HG02970 (cell line): ENCODE data around the gene HOXB8.

Experiments
- ATAC-seq: cut with Tn5 transposase; IDR thresholded peaks from one replicate; pipeline ENCODE4 v1.9.1; 2021; ENCODE audit warnings: mild to moderate bottlenecking, moderate library complexity, moderate number of reproducible peaks; ENCODE audit not compliant: unreplicated experiment, low FRiP score

The HOXB8 gene

DNA sequence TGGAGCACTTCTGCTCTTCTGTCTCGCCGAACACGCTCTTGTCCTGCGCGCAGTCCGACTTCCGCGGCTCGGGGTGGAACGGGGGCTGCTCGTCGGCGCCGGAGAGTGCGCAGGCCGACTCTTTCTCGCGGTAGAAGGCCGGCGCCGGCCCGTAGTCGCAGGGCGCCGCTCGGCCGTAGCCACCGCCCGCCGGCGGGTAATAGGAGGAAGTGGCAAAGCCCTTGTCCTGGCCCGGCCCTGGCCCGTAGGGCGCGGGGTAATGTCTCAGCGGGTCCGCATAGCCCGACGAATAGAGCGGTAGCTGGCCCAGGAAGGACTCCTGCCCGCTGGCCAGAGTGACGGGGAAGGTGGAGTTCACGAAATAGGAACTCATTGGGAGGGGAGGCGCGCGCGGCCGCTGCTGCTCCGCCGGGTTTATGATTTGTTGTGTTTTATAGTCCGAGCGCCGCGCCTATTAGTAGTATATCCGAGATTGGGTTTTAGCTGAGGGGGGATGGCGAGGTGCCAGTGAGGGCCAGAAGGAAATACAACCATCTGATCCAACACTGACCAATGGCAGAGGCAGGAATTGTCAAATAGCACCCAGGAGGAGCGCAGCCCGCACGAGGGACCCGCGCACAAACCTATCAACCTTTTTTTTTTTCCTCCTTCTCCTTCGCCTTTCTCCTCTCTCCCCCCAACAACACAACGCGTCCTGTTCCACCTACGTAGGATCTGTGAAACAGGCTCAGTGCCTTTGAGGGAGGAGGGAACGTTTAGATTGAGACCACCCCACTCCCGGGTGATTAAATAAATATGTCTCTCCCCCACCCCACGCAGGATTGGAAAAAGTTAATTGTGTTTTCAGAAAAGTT, 17.1 kb downstream of the HOXB8 start:
- ATAC-seq = no peak

DNA sequence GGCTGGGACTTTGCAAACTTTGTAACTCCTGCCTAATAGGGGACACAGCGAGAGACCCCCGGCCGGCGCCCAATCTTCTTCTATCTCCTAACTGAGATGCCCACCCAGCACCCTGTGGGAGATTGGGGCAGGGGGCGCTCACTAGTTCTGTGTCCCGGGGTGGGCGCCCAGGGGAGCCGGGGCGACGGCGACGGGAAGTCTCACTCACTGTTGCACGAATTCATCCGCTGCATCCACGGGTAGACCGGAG, 17.6 kb downstream of the HOXB8 start:
- ATAC-seq = no peak

DNA sequence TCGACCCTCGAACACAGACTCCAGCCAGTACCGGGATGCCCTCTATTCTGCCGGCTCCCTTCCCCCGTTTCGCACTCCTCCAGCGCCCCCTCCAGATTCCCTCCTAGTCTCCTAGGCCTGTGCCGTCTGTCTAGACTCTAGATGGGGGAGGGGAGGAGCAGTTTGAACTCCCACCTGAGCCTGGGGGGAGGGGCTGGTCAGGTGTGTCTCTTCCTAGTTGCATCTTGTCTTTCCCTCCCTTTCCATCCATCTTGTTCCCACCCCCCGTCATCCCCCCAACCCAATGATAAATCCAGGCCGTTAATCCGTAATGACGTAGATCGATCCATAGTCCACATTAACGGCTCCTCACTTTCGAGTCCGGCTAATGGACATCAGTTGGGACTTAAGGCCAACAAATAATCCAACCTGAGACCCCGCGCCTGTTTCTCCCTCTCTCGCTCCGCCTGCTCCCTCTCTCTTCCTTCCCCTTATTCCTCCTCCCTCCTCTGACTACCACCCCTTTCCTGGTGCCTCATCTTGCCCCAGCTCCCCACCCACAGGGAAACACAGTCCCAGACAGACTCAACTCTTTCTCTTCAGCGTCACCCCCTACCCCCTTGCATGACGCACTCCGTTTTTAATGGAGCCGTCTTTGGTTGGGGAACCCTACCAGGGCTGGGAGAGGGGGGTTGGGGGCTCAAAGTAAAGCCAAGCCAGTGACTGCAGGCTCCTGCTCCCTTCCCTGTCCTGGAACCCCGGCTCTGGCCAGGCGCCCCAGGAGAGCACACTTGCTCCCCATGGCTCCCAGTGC, 18.2 kb downstream of the HOXB8 start:
- ATAC-seq = no peak

DNA sequence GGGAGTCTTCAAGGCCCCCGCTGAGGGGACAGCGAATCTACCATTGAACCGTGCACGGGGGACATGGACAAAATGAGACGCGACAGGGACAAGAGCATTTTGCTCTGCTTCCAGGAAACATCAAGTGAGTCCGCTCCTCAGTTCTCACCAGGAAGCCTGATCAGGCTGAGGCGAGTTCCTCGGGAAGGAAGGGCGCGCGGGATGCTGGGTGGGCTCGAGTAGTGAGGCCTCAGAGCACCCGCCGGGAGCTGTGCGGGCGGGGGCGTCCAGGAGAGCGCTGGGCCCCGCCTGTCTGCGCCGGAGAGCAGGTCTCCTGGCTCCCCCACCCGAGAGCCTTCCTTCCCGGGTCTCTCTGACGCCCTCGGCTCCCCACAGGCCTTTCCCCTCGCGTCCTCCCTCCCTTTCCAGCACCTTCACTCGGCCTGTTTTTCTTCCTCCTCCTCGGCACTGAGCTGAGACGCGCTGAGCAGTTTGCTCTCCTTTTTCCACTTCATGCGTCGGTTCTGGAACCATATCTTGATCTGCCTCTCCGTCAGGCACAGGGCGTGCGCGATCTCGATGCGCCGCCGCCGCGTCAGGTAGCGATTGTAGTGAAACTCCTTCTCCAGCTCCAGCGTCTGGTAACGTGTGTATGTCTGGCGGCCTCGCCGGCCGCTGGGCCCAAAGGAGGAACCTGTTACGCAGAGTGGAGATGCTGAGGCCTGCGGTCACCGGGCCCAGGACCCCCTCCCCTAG, 18.9 kb downstream of the HOXB8 start:
- ATAC-seq = no peak

DNA sequence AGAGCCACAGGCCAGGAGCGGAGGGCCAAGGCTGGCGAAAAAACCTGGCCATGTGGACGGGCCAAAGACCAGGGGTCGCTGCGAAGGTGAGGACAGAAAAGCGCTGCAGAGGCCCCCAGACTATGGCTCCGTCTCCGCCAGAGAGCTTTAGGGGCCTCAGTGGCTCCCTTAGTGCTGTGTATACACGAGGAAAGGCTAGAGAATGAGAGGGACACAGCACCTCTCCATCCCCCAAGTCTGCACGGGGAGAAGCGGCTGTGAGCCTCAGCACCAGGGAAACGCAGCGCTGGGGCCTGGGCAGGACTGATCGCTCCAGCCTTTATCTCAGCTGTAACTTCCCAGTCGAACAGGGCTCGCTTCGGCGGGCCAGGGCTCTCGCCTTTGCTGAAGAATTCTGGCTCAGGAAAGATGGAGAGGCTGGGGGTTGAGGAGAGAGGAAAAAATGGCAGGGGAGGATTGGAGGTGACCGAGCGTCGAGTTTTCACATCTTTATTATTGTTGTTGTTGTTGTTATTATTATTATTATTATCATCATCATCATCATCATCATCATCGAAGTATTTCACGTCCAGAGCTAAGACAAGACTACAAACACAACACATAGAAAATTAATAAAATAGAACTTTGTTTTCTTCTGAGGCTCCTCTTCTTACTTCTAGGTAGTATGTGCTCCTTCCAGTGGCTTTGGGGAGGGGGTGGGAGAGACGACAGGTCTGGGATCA, 19.7 kb downstream of the HOXB8 start:
- ATAC-seq = no peak

DNA sequence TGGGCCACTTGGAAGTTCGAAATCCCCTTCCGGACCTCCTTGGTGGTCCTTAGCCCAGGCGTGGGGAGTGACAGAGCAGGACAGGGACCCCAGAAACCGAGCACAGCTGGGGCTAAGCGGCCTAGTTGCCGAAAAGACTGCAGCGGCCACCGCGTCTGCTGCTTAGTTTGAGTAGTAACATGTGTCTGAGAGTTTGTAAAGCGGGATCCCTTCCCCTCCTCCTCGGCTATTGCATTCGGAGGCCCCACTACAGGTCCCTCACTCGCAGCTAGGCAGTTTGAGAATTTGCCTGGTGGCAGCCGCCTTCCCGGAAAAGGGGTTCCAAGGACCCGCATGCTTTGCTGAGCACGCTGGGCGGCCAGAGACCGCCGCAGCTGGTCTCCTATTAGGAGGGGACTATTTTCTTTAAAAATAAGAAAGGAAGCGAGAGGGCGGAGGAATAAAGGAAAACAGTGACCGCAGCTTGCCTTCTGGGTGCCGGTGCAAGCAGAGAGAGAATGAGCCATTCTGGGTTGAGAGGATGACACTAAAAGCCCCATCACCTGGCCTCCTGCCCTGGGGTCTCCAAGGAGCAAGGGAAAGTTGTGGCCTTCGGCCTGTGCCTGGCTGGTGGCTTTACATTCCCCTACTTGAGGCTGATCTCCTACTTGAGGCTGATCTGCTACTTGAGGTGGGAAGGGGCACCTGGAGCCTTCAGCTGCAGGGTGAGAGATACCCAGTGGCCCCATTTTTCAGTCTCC, 20.4 kb downstream of the HOXB8 start:
- ATAC-seq = no peak

DNA sequence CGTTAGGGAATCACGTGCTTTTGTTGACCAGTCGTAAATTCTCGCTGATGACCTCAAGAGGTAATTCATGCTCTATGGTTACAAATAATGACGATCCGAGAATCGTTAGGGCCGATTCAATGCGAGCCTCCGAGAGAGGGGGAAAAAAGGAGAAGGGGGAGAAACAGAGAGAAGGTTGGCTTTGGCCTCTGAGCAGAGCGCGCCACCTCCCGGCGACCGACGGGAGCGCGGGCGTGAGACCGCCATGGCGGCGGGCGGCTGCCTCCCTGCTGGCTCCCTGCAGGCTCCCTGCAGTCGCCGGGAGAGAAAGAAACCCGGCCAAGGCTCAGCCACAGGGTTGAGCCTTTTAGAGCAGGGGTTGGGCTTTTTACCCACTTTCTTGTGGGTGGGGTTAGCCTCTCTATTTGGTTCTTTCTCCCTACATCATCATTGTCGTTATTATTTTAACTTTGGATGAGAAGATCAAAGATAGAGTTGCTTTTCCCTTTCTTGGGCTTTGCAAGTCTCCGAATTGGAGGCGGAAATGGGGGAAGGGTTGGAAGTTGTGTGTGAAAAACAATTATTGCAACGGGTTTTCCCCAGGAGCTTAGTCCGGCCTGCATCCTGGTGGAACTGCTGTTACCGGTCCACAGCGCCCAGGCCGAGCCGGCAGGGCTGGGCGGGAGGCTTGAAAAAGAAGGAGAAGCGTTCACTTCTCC, 21.1 kb downstream of the HOXB8 start:
- no peak for ATAC-seq

DNA sequence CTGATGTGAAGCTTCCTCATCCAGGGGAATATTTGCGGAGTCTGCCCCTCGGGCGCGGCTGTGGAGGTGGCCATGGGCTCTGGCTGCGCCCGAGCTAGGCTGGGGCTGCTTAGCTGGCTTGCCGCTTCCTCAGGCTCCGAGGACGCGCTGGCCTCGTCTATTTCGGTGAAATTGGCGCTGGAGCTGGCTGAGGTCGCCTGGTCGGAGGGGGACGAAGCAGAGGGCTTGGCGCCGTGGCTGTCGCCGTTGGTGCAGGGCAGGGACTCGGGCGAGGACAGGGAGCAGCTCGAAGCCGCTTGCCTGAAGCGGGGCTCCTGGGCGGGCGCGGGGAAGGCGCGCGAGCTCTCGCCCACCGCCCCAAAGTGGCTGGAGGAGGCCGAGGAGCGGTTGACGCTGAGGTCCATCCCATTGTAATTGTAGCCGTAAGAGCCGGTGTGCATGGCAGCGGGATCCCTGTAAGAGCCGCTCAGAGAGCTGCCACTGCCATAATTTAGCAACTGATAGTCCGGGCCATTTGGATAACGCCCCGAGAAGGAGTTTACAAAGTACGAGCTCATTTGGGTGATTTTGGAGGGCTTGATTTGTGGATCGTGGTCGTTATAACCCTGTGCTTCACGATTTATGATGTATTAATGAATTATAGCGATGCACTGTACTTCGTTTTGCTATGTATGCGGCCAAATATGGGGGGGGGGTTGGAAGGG, 21.8 kb downstream of the HOXB8 start, which contains the start of gene HOXB5:
Gene HOXB5, minus strand, starts transcription at position 654 of the 704 bp plus-strand sequence. Its CDS starts 97 bp downstream, at position 557.
- ATAC-seq = no peak

DNA sequence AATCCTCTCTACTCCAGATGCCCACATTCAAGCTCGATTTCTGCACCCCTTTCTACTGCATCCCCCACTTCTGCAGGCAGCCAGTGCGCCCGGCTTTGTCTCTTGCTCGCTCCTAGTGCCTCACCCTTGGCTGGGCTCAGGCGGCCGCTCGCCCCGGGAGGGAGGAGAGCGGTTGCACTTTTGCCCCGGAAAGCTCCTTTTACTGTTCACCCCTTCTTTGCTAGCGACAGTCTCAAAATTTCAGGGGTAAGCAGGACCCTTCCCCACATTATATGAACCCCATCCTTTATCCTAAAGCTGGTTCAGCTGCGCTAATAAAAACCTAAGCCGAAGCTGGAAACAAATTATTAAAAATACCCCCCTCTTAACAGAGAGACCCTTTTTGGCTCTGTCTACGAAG, 22.5 kb downstream of the HOXB8 start:
- ATAC-seq = no peak

DNA sequence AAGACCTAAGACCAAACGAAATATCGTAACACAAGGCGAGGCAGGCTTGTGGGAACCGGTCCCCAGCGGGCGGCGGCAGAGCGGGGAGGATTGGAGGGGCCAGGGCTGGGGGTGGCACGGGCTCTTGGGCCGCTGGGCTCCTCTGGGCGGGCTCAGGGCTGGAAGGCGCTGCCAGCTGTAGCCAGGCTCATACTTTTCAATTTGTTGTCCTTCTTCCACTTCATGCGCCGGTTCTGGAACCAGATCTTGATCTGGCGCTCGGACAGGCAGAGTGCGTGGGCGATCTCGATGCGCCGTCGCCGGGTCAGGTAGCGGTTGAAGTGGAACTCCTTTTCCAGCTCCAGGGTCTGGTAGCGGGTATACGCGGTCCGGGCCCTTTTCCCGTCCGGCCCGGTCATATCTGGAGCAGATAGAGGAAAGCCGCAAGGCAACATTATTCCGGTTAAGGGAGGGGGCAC, 23.0 kb downstream of the HOXB8 start:
- no peak for ATAC-seq

DNA sequence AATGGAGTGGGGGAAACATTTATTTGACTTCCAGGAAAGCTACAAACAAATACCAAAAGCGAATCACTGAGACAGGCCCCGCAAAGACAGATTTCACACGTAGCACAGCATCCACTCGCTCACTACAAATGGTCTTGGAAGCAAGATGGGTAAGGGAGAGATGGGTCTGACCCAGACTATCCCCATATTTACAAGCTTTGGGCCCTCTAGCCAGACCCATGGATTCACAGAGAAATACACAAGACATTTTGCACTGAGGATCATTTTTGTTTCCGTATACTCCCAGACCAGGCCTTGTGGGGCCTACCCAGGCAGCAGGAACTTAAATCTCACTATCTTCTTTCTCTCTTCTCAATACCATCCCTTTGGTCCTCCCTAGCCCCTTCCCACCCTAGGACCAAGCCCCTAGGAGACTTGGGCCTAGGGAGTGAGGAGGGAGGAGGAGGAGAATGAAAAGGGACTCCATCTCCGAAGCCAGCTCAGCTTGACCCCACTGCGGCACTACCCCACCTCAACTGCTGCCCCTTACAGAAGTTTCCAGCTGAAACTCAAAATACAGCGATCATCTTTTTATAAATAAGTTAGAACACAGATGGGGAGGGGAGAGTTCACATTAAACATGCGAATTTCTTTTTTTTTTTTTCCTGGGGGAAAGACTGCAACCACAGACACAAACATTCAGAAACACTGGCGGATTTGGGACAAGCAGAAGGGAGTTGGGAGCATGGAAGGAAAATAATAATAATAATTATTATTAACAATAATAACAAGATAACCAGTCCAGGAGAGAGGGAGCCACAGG, 23.6 kb downstream of the HOXB8 start:
- ATAC-seq = no peak

DNA sequence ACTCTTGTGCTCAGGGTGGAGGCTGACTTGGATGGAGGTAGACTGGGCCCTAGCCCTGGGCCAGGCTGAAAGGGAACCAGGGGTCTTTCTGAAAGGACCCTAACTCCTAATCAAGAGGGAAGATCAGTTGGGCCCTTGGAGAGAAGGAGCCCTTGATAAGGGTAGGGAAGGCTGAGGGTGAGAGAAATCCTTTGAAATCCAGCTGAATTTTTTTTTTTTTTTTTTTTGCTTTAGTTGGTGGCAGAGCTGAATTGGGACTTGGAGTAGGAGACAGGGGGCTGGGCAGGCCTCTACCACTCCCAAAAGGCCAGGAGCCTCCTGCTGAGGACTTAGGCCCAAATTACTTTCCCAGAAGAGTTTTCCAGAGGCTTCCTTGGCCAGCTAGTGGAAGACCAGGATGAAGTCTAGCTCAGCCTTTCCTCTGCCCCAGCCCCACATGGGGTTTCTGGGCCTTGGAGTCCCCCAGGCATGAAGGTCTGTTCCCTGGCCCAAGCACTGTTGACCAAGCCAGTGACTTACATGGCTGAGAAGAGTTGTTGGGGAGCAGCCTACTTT, 24.4 kb downstream of the HOXB8 start:
- no peak for ATAC-seq

DNA sequence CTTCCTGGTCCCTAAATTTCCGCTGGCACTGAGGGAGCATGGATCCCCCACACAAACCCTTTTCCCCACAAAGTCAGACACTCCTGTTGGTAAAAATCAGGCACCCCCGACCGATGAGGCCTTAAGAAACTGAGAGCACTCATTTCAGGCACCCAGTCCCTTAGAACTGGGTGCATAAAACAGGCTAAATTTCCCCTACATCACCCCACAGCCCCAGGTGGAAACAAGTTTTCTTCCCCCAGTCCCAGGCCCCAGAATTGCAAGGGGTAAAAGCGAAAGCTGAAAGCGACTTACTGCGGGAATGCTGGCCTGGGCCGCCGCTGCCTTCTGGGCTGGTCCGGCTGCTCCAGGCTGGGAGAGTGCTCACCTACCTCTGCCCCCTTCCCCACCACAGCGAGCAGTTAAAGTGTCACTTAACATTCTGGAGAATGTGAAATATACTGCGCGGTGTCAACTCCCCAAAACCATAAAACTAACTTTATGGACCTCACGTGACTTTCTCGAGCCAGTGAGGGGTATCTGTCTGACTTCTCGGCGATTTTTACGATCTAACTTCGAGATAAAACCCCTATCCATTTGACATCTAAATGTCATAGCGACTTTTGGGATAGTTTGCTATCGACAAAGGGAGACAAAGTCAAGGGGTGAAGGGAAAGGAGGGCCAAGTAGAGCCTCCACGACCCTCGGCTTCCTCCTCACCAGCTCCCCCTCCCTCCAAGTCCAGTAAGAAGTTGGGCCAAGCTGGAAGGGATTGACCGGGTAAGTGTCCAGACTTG, 25.1 kb downstream of the HOXB8 start, which contains the start of gene HOXB3:
Gene HOXB3, minus strand, starts transcription at position 411 of the 776 bp plus-strand sequence. CDS start 37,767 bp downstream, outside the sequence.
- ATAC-seq = no peak

DNA sequence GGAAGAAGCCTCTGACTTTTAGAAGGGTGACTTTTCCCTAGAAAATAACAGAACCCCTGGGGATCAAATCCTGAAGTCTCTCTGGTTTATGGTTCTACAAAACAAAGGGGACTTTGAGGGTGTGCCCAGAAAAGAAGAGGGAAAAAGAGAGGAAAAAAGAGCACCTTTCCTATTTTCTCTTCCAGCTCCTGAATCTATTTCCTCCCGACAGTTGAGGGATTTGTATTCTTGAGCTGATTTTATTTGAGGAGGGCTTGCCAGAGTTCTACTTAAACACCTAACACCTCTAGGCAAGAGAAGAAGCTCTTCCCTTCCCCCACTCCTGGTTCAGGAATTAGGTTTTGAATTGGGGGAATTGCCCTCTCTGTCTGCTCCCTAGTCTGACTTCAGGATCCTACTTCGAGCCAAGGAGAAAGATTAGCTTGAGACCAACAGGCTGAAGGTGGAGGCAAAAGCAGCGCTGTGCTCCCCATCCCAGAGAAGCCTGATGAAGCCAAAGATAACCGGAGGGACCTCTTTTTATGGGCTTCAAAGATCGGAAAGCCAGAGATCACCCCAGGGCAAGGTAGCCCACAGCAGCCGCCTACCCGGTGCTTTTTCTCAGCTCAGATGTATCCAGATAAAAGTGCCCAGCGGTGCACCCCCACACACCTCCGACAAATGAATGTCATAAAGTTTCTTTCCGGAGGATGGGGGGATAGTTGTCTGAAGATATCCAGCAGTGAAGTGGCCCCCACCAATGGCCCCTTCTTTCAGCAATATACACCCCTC, 25.8 kb downstream of the HOXB8 start:
- ATAC-seq = no peak

DNA sequence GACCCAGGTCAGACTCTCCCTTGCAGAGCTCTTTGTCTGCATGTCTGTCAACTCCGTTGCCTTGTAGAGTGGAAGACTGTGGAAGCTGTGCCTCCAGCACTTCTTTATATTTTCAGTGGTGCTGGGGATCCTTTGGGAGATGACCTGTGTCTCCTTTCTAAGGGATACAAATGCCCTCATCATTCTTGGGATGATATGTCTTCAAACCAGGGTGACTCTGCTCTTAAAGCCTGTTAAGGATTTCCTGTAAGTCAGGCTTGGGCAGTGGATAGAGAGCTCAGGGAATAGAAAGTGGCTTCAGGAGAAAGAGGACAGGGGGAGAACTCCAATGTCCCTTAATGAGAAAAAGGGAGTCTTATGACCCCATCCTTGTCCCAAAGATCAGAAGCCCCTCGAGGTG, 26.6 kb downstream of the HOXB8 start:
- ATAC-seq = no peak

DNA sequence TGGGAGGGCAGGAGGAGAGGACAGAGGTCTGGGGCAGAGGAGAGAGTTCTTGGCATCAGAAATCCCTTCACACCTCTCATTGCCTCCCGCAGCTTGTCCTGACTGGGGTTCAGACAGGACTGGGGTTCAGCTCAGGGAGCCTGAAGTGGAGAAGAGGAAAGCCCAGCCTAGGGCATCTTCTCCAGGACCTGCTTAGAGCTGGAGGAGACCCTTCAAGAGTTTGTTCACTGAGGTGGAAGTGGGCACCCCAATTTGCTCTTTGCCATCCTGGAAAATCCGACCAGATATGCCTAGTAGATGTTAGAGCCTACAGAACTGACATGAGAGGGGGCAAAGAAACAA, 27.0 kb downstream of the HOXB8 start:
- ATAC-seq = no peak
